IPS-20b (cell line): Measurements from ENCODE around the gene NPAS2.

Experiments
- H3K27ac ChIP-seq: one replicate; pipeline ENCODE4 v1.5.1; 2013; ENCODE audit warnings: low read length
- H3K27me3 ChIP-seq: 2 replicates; pipeline ENCODE4 v1.6.1; 2013; ENCODE audit warnings: mild to moderate bottlenecking, low read length, inconsistent platforms; ENCODE audit not compliant: insufficient read depth
- H3K36me3 ChIP-seq: 2 replicates; pipeline ENCODE4 v1.6.1; 2013; ENCODE audit warnings: low read depth, mild to moderate bottlenecking, inconsistent platforms, low read length, moderate library complexity; ENCODE audit not compliant: insufficient read depth
- H3K4me1 ChIP-seq: 2 replicates; pipeline ENCODE4 v1.6.1; 2013; ENCODE audit warnings: mild to moderate bottlenecking, control low read depth, inconsistent platforms, low read length, moderate library complexity; ENCODE audit not compliant: insufficient read depth
- H3K4me3 ChIP-seq: 2 replicates; pipeline ENCODE4 v1.5.1; 2013; ENCODE audit warnings: mild to moderate bottlenecking, low read length, inconsistent platforms
- H3K9ac ChIP-seq: 2 replicates; pipeline ENCODE4 v1.6.1; 2013; ENCODE audit warnings: low read depth, mild to moderate bottlenecking, inconsistent platforms, low read length, moderate library complexity
- H3K9me3 ChIP-seq: 2 replicates; pipeline ENCODE4 v1.6.1; 2013; ENCODE audit warnings: mild to moderate bottlenecking, low read depth, low read length, inconsistent platforms; ENCODE audit not compliant: insufficient read depth

NPAS2 gene

DNA sequence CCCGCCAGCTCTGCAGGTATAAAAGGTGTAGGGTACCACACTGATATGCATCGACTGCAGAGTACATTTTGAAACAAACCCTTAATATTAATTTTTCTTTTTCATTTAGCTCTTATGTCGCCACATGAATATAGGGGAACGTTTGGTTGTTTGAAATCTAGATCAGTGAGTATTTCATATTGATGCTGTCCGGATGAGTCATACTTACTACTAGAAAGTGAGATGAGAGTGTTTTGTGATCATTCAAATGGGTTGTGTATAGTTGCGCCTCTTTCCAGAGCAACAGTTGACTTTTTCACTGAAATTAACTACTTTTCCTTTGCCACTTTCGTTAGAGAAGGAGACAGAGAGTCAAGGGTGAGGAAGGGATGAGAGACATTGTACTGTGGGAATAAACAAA lies 24.6 kb downstream of the NPAS2 start:
- Histone ChIP-seq H3K4me3 (no peak overlapping the region), H3K27me3 (no peaks in the 10 kb centered on the region), H3K27ac (no peak overlapping the region), H3K4me1 (no peaks in the 10 kb centered on the region), H3K9me3 (no peaks in the 10 kb centered on the region), H3K36me3 (no peaks in the 10 kb centered on the region), H3K9ac (no peak overlapping the region)

DNA sequence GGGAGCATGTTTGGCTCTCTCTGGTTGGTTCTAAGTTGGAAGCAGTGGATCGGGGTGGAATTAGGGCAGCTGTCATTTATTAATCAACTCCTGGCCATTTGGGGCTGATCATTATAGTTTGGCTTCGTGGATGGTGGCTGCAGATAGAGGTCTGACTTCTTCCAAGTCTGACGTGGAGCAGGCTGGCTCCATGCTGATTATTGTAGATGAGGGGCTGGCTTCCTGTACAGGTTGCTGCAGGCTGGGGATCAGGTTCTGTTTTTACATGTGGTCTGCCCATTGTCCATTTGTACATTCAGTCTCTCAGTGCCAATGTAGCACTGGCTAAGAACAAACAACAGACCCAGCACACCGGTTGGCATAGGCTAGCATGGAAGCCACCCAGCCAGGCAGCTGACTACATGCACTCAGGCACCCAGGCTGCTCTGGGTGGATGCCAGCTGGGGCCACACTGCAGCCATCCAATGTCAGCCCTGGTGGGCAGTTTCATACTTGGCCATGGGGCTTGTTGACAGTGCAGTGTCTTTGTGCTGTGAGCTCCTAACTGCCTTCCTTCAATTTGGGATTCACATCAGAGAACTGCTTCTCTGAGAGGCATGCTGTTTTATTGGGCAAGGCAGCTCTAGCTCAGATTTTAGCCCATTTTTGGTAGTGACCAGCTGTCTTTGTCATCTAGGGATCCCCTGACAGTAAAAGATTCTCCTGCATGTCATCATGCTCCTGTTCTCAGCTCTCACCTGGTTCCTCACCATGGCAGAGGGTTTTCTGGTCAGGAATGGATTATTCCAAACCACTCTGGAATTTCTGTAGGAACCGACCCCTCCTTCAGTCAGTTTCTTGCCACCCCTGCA lies 25.4 kb downstream of the NPAS2 start:
- Histone ChIP-seq H3K27ac (no peak overlapping the region), H3K27me3 (no peaks in the 10 kb centered on the region), H3K9ac (no peak overlapping the region), H3K4me1 (no peaks in the 10 kb centered on the region), H3K4me3 (no peak overlapping the region), H3K9me3 (no peaks in the 10 kb centered on the region), H3K36me3 (no peaks in the 10 kb centered on the region)

DNA sequence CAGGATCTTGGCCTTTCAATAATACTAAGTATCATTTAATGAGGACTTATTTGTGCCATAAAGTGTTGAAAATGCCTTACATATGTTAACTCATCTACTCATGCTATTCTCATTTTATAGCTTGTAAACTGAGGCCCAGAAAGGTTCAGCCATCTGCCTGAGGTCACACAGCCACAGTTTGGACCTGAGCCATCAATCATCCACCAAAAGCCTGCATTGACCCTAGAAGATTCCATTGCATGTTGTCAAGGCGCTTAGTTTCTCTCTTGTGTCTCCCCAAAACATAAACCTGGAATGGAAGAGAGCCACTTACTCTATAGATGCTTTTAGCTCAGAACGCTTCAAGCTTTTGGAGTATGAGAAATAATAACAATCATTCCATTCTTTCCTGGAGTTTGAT lies 26.8 kb downstream of the NPAS2 start:
- no peak overlapping the region for H3K9ac ChIP-seq
- no peaks in the 10 kb centered on the region for H3K9me3 ChIP-seq
- no peaks in the 10 kb centered on the region for H3K4me1 ChIP-seq
- H3K36me3 ChIP-seq, result no peaks in the 10 kb centered on the region
- no peaks in the 10 kb centered on the region for H3K27me3 ChIP-seq
- H3K27ac ChIP-seq, result no peak overlapping the region
- H3K4me3 ChIP-seq, result no peak overlapping the region

DNA sequence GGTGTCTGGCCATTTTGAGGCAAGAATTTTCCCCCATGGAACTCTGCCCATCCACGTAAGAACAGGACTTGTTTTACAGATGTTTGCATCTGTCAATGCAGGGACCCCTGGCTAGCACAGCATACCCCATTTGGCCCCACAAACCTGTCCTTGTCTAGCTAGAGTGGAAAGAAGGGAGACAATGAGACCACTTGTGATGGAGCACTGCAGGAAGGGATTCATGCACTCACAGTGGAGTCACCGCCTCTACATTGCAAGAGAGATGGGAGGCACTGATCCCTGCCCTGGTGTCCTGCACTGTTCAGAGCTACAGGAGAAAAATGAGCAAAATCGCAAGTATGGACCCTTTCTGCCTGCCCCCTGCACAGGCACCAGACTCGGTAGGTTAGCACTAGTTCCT lies 32.5 kb downstream of the NPAS2 start:
- Histone ChIP-seq H3K4me1 (no peaks in the 10 kb centered on the region), H3K9me3 (no peaks in the 10 kb centered on the region), H3K9ac (no peak overlapping the region), H3K27me3 (no peaks in the 10 kb centered on the region), H3K4me3 (no peak overlapping the region), H3K36me3 (no peaks in the 10 kb centered on the region), H3K27ac (no peak overlapping the region)

DNA sequence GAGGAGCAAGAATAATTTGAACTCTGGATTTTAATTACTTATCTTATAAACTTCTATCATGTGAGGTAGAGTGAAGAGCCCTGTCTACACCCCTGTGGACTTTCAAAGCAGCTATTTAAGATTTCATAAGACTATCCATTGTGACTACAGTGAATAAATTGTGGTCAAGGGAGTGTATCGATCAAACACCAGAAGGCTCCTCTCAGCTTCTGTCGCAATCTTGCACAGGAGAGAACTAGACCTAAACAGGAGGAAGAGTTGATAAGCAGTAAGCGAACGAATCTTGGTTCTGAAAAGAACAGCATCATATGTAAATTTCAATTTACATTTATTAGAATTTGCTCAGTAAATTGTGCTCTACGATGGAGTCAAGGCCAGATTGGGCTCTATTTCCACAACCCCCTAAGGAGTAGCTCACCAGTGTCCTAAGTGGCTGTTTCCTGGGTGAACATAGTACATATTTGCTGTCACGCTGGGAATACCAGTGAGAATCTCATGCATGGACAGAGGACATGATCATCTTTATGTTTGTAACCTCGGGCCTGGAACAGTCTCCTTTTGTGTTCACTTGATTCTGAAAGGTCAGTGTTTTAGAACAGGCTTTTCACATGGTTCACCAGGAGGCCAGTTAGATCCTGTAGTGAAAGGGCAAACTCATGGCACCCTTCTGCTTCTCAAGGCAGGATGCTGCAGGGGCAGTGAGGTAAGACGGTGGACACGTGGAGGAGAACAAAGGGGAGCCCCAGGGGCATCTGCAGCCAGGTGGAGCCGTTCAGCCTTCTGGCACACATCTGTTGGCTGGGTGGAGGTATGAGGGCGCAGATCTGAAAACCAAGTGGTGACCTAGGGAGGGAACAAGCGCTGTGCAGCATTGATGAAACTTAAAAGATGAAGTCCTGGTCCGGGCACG lies 33.3 kb downstream of the NPAS2 start:
- Histone ChIP-seq H3K27me3 (no peaks in the 10 kb centered on the region), H3K9me3 (no peaks in the 10 kb centered on the region), H3K4me1 (no peaks in the 10 kb centered on the region), H3K4me3 (no peak overlapping the region), H3K36me3 (no peaks in the 10 kb centered on the region), H3K9ac (no peak overlapping the region), H3K27ac (no peak overlapping the region)

DNA sequence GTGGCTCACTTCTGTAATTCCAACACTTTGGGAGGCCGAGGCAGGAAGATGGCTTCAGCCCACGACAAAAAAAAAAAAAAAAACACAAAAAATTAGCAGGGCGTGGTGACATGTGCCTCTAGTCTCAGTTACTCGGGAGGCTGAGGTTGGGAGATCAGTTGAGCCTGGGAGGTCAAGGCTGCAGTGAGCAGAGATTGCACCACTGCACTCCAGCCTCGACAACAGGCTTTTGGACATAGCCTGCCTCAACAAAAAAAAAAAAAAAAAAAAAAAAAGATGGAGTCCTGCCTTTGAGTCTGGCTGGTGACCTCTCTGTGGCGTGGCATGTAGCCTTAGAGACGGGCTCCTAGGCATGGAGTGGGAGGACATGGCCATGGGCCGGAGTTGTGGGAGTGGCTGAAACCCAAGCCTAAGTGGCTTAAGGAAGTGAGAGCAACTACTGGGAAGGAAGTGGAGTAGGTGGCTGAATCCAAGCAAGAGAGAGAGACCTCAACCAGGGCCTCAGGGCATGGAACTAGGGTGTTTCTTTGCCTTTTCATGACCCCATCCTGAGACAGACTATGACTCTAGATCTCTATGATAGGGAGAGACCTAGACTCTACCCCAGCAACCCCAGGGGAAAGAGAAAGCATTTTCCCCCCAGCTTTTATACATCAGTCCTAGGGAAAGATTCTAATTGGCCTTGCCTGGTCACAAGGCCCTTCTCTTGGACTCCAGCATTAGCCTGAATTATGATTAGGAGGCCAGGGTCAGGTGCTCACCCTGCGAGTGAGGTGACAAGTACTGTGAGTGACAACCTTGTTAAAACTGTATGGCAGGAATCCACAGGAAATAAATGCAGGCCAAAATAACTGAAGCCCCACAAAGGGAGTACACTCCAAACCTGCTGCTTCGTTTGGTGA lies 34.2 kb downstream of the NPAS2 start:
- Histone ChIP-seq H3K27me3 (no peaks in the 10 kb centered on the region), H3K4me3 (no peak overlapping the region), H3K27ac (no peak overlapping the region), H3K4me1 (no peaks in the 10 kb centered on the region), H3K36me3 (no peaks in the 10 kb centered on the region), H3K9me3 (no peaks in the 10 kb centered on the region), H3K9ac (no peak overlapping the region)

DNA sequence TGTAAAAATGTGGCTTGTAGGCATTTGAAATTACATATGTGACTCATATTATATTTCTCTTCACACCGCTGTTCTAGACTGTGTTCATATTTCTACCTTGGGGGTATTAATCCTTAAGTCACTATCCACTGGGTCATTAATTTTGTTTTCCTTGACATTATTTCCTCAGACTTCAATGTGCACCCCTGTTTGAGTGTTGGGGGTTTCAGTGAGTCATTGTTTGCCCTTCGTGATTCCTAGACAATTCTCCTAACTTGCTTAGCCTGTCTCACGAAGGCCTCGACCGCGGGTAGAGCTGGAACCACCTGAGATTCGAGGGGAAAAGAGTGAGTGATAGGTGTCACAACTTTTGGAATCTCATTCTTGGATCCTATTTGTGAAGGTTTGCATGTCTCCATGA lies 35.1 kb downstream of the NPAS2 start:
- H3K9ac ChIP-seq, result no peak overlapping the region
- H3K27ac ChIP-seq, result no peak overlapping the region
- no peaks in the 10 kb centered on the region for H3K27me3 ChIP-seq
- no peaks in the 10 kb centered on the region for H3K36me3 ChIP-seq
- no peaks in the 10 kb centered on the region for H3K9me3 ChIP-seq
- no peak overlapping the region for H3K4me3 ChIP-seq
- no peaks in the 10 kb centered on the region for H3K4me1 ChIP-seq

DNA sequence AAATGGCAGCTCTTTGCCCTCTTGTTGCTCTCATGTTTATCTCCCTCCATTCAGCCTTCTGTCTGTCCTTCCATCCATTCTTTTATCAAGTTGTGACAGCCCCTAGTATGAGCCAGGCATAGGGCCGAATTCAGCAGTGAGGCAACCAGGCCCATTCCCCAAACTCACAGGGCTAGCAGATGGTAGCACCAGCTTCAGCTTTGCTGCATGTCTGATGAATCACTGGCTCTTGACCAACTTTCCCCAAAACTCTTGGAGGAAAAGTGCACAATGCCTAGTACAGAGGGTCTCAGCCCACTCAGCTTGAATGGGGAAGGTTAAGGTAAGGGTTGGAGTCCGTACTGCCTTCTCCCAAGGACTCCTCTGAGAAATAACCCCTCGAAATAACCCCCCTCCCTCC lies 35.7 kb downstream of the NPAS2 start:
- Histone ChIP-seq H3K4me1 (no peaks in the 10 kb centered on the region), H3K36me3 (no peaks in the 10 kb centered on the region), H3K27me3 (no peaks in the 10 kb centered on the region), H3K9ac (no peak overlapping the region), H3K4me3 (no peak overlapping the region), H3K27ac (no peak overlapping the region), H3K9me3 (no peaks in the 10 kb centered on the region)

DNA sequence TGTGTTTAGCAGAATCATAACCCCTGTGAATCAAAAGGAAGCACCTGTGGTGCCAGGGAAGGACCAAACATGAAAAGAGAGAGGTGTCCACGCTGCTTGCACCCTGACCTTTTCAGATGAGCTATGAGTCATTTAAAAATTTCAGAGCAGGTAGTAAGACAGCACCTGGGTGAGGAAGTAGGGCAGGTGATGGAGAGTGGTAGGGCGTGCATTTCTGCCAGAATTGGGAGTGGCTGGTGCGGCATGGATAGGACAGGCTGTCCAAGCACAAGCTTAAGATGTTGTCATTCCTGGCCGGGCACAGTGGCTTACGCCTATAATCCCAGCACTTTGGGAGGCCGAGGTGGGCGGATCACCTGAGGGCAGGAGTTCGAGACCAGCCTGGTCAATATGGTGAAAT lies 36.8 kb downstream of the NPAS2 start:
- Histone ChIP-seq H3K27ac (no peak overlapping the region), H3K27me3 (no peaks in the 10 kb centered on the region), H3K9ac (no peak overlapping the region), H3K4me1 (no peaks in the 10 kb centered on the region), H3K4me3 (no peak overlapping the region), H3K36me3 (no peaks in the 10 kb centered on the region), H3K9me3 (no peaks in the 10 kb centered on the region)

DNA sequence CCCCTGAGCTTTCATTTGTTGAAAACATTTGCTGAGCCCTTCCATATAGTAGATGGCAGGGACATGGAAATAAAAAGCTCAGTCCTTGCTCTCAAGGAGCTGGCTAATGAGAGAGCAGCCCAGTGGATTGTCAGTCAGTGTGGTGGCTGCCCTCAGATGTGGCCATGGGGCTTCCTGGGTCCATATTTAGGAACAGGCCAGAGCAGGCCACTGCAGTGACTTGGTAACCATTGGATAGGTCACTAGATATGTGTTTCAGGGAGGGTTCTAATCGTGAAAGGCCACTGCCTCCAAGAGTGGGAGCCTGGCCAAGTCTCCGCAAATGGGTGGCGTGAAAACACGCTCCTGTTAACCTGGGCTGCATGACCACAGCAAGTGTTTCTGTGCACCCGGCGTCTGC lies 37.4 kb downstream of the NPAS2 start:
- Histone ChIP-seq H3K9ac (no peak overlapping the region), H3K27ac (no peak overlapping the region), H3K4me1 (no peaks in the 10 kb centered on the region), H3K4me3 (no peak overlapping the region), H3K27me3 (no peaks in the 10 kb centered on the region), H3K36me3 (no peaks in the 10 kb centered on the region), H3K9me3 (no peaks in the 10 kb centered on the region)

DNA sequence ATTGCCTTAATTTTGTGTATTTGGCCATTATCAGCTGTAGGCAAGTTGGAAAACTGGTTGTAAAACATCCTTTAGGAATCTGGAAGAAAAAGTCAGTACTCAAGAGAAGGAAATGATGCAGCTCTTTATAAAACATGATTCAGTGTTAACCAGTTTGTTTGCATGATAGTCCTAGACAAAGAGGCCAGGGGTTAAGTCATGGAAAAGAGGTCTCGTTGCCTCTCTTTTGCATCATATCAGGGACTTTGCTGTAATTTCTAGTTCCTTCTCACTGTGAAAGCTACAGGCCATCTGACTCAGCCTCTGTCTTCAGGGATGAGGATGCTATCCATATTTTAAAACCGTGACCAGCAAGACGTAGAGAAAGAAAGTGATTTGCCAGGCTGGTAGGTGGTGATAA lies 38.0 kb downstream of the NPAS2 start:
- Histone ChIP-seq H3K27me3 (no peaks in the 10 kb centered on the region), H3K4me3 (no peak overlapping the region), H3K4me1 (no peaks in the 10 kb centered on the region), H3K36me3 (no peaks in the 10 kb centered on the region), H3K27ac (no peak overlapping the region), H3K9me3 (no peaks in the 10 kb centered on the region), H3K9ac (no peak overlapping the region)
